ENCODE results near the gene SELENOP. TPM values are rescaled to one million over a fixed set of nuclear protein-coding genes. Genes with fewer than 3 reads are reported as not detected.

Gene SELENOP
- total and polyA plus RNA-seq, 9 of the 15 experiments (the other 6 are each of a cell fraction or from before 2014, with no cell fraction given), result 3.2 to 6.3 (median 4.5) TPM

DNA sequence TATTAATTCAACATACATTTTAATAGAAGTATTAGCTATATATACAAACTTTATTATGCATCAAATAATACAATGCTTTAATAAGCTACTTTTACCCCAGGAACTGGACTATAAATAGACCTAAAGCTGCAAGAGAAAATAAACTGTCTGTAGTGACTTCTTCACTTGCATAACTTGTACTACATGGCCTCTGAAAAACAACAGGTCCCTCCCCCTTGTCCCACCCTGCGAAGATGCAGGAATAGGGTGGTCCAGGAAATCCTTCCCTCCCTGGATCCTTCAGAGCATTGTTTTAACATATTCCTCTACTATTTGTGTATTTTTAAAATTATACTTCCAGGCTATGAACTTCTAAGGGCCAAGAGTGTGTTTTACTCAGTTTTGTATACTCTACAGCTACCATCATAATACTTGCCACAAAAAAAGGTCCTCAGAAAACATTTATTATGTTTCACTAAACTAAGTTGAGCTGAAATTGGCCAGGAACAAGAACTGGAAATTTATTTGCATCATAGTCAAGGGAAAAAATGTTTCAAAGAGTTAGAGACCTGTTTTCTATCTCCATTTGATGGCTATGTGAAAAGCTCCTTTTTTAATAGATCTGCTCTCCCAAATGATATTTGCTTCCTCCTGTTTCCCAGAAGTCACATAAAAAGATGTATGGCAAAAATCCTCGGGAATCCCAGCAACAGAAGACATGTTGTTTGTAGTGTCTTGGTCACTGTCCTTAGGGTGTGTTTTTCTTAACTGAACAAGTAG, 15.2 kb upstream of the SELENOP start:
- H3K79me2 ChIP-seq (ENCODE audit: control insufficient read depth, insufficient read depth, low read length), result no peaks in the 10 kb centered on the region
- ChIA-PET POLR2A (interaction anchor here (1.3 to 3.9 kb wide), 2 partner anchors 12 to 16 kb away, joined by 3 to 24 read pairs; partner anchors contain the start of gene SELENOP), CTCF (ENCODE audit: low intra/inter-chr PET ratio) (no interaction called here)
- DNase-seq (ENCODE audit: extremely low read depth in 1 of 4, low spot score in 3 of 4) (no peak), ATAC-seq (no peak), FAIRE-seq (no peak)
- intact Hi-C loops (cut with micrococcal nuclease) (no loop called here), in situ Hi-C loops (cut with MboI) (no loop called here)
- WGBS (ENCODE audit: insufficient coverage, low coverage, missing lambda C conversion rate), result 6% methylated on average over 2 of the region's 2 CpGs
- H2AFZ ChIP-seq (ENCODE audit: low read depth, low read length), result no peak overlapping the region
- H3K4me3 ChIP-seq, result no peak overlapping the region
- H3K4me2 ChIP-seq (ENCODE audit: insufficient read depth, low read length), result no peak overlapping the region
- H3K27ac ChIP-seq (ENCODE audit: extremely low read depth, low read depth, low read length), result no peak overlapping the region
- no peaks in the 10 kb centered on the region for H3K9me1 ChIP-seq (ENCODE audit: control insufficient read depth, insufficient read depth, low read length)
- H3K27me3 ChIP-seq (ENCODE audit: control insufficient read depth in 2 of 2, insufficient read depth in 2 of 2, low read length in 2 of 2), result no peaks in the 10 kb centered on the region
- H3K36me3 ChIP-seq (ENCODE audit: control insufficient read depth, insufficient read depth, low read length), result no peaks in the 10 kb centered on the region
- no peak overlapping the region for H3K9ac ChIP-seq (ENCODE audit: insufficient read depth in 1 of 2, low read depth in 2 of 2, low read length in 2 of 2)
- no TSS peak for BruUV-seq (replicated peaks)
- no peaks in the 10 kb centered on the region for H3K9me3 ChIP-seq (replicated peaks; ENCODE audit: control insufficient read depth, insufficient read depth, low read depth, low read length)
- no peaks in the 10 kb centered on the region for H4K20me1 ChIP-seq (replicated peaks; ENCODE audit: control insufficient read depth, insufficient read depth, low read length)
- no peaks in the 10 kb centered on the region; a peak in 2 of 5 replicates for H3K4me1 ChIP-seq (replicated peaks in 1 of 2; ENCODE audit: control insufficient read depth in 2 of 2, insufficient read depth in 2 of 2, low read length in 2 of 2)
- TF ChIP-seq PKNOX1 (IDR thresholded peaks at IDR 0.05), result no peak
- TF ChIP-seq FOXO4 (CRISPR knock-in tag; IDR thresholded peaks at IDR 0.05), result no peak
- TF ChIP-seq, protein P1, sequence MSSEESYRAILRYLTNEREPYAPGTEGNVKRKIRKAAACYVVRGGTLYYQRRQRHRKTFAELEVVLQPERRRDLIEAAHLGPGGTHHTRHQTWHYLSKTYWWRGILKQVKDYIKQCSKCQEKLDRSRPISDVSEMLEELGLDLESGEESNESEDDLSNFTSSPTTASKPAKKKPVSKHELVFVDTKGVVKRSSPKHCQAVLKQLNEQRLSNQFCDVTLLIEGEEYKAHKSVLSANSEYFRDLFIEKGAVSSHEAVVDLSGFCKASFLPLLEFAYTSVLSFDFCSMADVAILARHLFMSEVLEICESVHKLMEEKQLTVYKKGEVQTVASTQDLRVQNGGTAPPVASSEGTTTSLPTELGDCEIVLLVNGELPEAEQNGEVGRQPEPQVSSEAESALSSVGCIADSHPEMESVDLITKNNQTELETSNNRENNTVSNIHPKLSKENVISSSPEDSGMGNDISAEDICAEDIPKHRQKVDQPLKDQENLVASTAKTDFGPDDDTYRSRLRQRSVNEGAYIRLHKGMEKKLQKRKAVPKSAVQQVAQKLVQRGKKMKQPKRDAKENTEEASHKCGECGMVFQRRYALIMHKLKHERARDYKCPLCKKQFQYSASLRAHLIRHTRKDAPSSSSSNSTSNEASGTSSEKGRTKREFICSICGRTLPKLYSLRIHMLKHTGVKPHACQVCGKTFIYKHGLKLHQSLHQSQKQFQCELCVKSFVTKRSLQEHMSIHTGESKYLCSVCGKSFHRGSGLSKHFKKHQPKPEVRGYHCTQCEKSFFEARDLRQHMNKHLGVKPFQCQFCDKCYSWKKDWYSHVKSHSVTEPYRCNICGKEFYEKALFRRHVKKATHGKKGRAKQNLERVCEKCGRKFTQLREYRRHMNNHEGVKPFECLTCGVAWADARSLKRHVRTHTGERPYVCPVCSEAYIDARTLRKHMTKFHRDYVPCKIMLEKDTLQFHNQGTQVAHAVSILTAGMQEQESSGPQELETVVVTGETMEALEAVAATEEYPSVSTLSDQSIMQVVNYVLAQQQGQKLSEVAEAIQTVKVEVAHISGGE (CRISPR knock-in tag; IDR thresholded peaks at IDR 0.05), result no peak
- TF ChIP-seq SNRNP70 (optimal IDR thresholded peaks at IDR 0.05; ENCODE audit: low read depth, low read length), result no peak
- no peak for TF ChIP-seq KLF16 (IDR thresholded peaks at IDR 0.05)
- TF ChIP-seq RUNX1 (IDR thresholded peaks at IDR 0.05; ENCODE audit: low read depth), result no peak
- TF ChIP-seq NCOA4 (IDR thresholded peaks at IDR 0.05; ENCODE audit: partially characterized antibody), result no peak
- TF ChIP-seq ARID2 (IDR thresholded peaks at IDR 0.05), result no peak
- no peak for TF ChIP-seq SIN3A (IDR thresholded peaks at IDR 0.05; ENCODE audit: borderline replicate concordance in 2 of 2, control insufficient read depth in 1 of 2, low read depth in 2 of 2, low read length in 2 of 2)
- no peak for TF ChIP-seq CBFB (CRISPR knock-in tag; IDR thresholded peaks at IDR 0.05)
- no peak for TF ChIP-seq ZC3H8 (IDR thresholded peaks at IDR 0.05)
- TF ChIP-seq ZNF224 (CRISPR knock-in tag; IDR thresholded peaks at IDR 0.05), result no peak
- no peak for TF ChIP-seq RBM15 (IDR thresholded peaks at IDR 0.05; ENCODE audit: insufficient read depth, low read length)
- TF ChIP-seq EP300 (IDR thresholded peaks at IDR 0.05; ENCODE audit: low read length), result no peak

Data from K562 (cell line).